Neural progenitor cell (in vitro differentiated cells): ENCODE data around the gene RBM41.

Source experiments
- EZH2 ChIP-seq: fragments of 200-600 bp; sonication (generic); IDR thresholded peaks from 2 replicates; pipeline ENCODE4 v1.6.1; 2017; ENCODE audit warnings: antibody characterized with exemption, mild to moderate bottlenecking, moderate library complexity
- TF ChIP-seq, protein P1 (sequence below): fragments of 200-600 bp; sonication (generic); IDR thresholded peaks from 2 replicates; pipeline ENCODE4 v1.5.1; 2017; ENCODE audit warnings: antibody characterized with exemption, mild to moderate bottlenecking

DNA sequence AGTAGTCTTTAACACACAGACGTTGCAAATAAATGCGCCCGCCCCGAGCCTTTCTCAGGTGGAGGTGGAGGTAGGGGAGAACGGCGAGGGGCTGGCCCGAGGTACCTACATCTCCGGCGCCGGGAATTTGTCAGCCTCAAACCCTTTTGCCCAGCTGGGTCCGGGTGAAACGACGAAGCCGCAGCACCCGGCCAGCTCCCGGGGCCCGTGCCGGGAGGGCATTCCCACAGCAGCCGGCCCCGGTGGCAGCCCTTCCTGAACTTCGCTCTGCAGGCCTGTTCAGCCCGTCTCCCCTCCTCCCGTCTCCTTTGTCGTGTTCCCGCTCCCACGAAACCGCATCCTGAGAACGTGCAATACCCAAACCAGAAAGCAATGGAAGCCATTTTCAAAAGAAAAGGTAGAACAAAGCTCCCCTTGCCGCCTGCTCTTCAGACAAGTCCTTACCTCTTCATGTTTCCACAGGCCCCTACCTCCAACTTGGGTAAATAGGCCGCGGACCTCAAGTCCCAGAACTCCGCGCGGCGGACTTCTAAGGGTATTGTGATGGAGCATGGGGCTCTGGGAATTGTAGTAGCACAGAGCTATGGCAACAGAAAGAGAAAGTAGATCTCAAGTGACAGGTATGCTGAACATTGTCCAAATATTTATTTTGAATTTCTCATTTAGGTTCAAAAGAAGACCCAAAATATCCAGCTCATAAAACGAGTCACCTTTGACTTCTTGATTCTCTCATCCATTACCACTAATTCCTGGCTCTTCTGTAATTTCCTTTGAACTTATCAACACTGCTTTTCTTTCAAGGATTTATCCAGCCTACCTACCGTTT is at the start of gene RBM41:
- TF ChIP-seq EZH2, result no peak
- TF ChIP-seq, protein P1, sequence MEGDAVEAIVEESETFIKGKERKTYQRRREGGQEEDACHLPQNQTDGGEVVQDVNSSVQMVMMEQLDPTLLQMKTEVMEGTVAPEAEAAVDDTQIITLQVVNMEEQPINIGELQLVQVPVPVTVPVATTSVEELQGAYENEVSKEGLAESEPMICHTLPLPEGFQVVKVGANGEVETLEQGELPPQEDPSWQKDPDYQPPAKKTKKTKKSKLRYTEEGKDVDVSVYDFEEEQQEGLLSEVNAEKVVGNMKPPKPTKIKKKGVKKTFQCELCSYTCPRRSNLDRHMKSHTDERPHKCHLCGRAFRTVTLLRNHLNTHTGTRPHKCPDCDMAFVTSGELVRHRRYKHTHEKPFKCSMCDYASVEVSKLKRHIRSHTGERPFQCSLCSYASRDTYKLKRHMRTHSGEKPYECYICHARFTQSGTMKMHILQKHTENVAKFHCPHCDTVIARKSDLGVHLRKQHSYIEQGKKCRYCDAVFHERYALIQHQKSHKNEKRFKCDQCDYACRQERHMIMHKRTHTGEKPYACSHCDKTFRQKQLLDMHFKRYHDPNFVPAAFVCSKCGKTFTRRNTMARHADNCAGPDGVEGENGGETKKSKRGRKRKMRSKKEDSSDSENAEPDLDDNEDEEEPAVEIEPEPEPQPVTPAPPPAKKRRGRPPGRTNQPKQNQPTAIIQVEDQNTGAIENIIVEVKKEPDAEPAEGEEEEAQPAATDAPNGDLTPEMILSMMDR, result no peak
